Heart right ventricle (tissue), 16 donors: ENCODE data around the gene ATP10A. TPM values are rescaled to one million over a fixed set of nuclear protein-coding genes. Genes with fewer than 3 reads are reported as not detected.

Experiments
- ATAC-seq, 8 donors: fragments of 200-7000 bp; cut with Tn5 transposase; one replicate each; pipeline ENCODE4 v1.9.1; 2020; ENCODE audit warnings: mild to moderate bottlenecking in 8 of 8, moderate library complexity in 8 of 8, moderate number of reproducible peaks in 1 of 8
- DNase-seq, 2 donors: peaks; one replicate each; pipeline ENCODE4 v3.0.0-alpha.2; 2020
- H3K27ac ChIP-seq, 10 donors: fragments of 200-600 bp; sonication (generic) in 2 of 10; one replicate each; pipeline versions ENCODE4 v1.5.0 to v1.8.0; 2020 to 2022; ENCODE audit warnings: mild to moderate bottlenecking in 3 of 10
- H3K27me3 ChIP-seq, 7 donors: fragments of 200-600 bp; one replicate each; pipeline ENCODE4 v1.8.0; 2021 to 2022; ENCODE audit warnings: mild to moderate bottlenecking in 2 of 7
- H3K36me3 ChIP-seq, 9 donors: fragments of 200-600 bp; sonication (generic) in 1 of 9; one replicate each; pipeline versions ENCODE4 v1.5.0 to v1.8.0; 2020 to 2022; ENCODE audit warnings: mild to moderate bottlenecking in 2 of 9
- H3K4me1 ChIP-seq, 9 donors: fragments of 200-600 bp; sonication (generic) in 1 of 9; one replicate each; pipeline versions ENCODE4 v1.5.0 to v1.8.0; 2020 to 2022; ENCODE audit warnings: mild to moderate bottlenecking in 4 of 9
- H3K4me3 ChIP-seq, 10 donors: fragments of 200-600 bp; sonication (generic) in 2 of 10; one replicate each; pipeline versions ENCODE4 v1.5.0 to v1.8.0; 2020 to 2022; ENCODE audit warnings: mild to moderate bottlenecking in 7 of 10, moderate library complexity in 2 of 10
- H3K9me3 ChIP-seq, 11 donors: fragments of 200-600 bp in 10 of 11; sonication (generic) in 2 of 11; one replicate each; pipeline versions ENCODE4 v1.5.0 to v1.8.0; 2013 to 2022; ENCODE audit warnings: mild to moderate bottlenecking in 2 of 11, control low read depth in 1 of 11, moderate library complexity in 1 of 11
- WGBS, 2 donors: extraction: QIAGEN DNeasy Blood & Tissue Kit; methylation state at CpG; one replicate each; pipeline ENCODE4 v1.1.7; 2013; ENCODE audit warnings: inconsistent platforms in 1 of 2; 5-methylcytosine and 5-hydroxymethylcytosine counted together
- intact Hi-C, 10 donors: fragments of 100-400 bp; cut with DNase I; formaldehyde crosslinking; loops; one replicate each; pipeline versions ENCODE4 v1.11.1 to v1.14.2; 2022
- polyA plus RNA-seq, 2 donors: library from polyadenylated mRNA; stranded (reverse); fragments of 200-250 nt; gene quantifications; one replicate each; pipeline ENCODE4 v1.2.3, GENCODE V29; 2013
- total RNA-seq, 10 donors: library from RNA; stranded (reverse); fragmentation: NEBNext Ultra II Directional in 3 of 10; extraction: Animal tissue kit (Norgen Biotek cat#: 25700) in 3 of 10; gene quantifications; one replicate each; pipeline versions ENCODE4 v1.2.1 to v1.2.4, GENCODE V29; 2021 to 2023
- TF ChIP-seq, protein P1 (sequence below), 9 donors: fragments of 200-600 bp; sonication (generic) in 2 of 9; IDR thresholded peaks; one replicate each; pipeline versions ENCODE4 v1.5.0 to v1.8.0; 2021 to 2022; ENCODE audit warnings: antibody characterized with exemption in 9 of 9, mild to moderate bottlenecking in 5 of 9, moderate library complexity in 1 of 9
- donor health status: Arrhythmogenic right ventricular cardiomyopathy.
- donor health status: ischemic (EF 13 %, LVEDD 7.1; RV severe dilation, severe dysfunction).
- donor health status: healthy with polysubstance abuse.
- donor health status: DM: no; HTN: yes; CAD: no.
- donor health status: DM: no; HTN: no; CAD: no.
- donor health status: ischemic (EF 25% LVEDD 6.9; RV normal size, moderate dysfunction).
- donor health status: ischemic (EF 25% LVEDD 5.7; RV mildly dilated, moderate dysfunction).
- donor health status: healthy.
- donor health status: DM: yes; HTN: yes; CAD: no.
- donor health status: Ischemic cardiomyopathy.
- donor health status: ischemic (EF 35%, LVEDD 5.7; RV mildly dilated, moderate dysfunction).
- donor health status: nonischemic (EF 11% LVEDD 7.7; RV severe dilation, severe dysfunction).
- donor health status: DM: yes; HTN: yes; CAD: no.
- donor health status: PGD.
- donor health status: ischemic (EF 29% LVEDD 5.4; RV normal size, mild dysfunction).
- donor health status: nonischemic (EF 23%, LVEDD 6.1; RV moderate dilation, normal function).

The ATP10A gene
- total and polyA plus RNA-seq, 12 donors = 0.45 to 2.2 (median 0.89) TPM

DNA sequence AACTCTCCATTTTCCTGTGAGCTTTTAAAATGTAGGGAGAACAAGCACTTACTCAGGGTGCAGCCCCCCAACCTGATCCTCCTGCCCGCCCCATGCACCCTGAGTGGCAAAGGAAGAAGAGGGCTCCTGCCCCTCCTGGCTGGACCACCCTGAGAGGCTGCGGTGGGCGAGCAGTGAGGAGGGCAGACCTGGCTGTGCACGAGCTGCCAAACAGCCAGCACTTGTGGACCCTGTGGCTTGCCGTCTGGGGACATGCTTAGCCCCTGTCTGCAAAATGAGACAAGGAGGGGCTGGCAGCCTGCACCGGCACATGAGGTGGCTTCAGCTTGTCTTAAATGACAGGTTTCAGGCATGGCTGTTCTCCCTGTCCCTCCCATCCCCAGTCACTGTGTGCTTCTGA is 18.6 kb downstream of the ATP10A start:
- peaks cover 0 to 19% (median 7%) of the 10 kb centered on the region in 9 donors for H3K4me1 ChIP-seq
- H3K27ac ChIP-seq = no peak overlapping the region
- no peak overlapping the region for H3K4me3 ChIP-seq
- no peaks in the 10 kb centered on the region for H3K36me3 ChIP-seq
- H3K9me3 ChIP-seq = no peaks in the 10 kb centered on the region
- DNase-seq (no peak), ATAC-seq (no peak)
- intact Hi-C loops = no loop called here
- WGBS, 2 donors = 75 to 87% methylated on average over 6 of the region's 6 CpGs
- TF ChIP-seq, protein P1, sequence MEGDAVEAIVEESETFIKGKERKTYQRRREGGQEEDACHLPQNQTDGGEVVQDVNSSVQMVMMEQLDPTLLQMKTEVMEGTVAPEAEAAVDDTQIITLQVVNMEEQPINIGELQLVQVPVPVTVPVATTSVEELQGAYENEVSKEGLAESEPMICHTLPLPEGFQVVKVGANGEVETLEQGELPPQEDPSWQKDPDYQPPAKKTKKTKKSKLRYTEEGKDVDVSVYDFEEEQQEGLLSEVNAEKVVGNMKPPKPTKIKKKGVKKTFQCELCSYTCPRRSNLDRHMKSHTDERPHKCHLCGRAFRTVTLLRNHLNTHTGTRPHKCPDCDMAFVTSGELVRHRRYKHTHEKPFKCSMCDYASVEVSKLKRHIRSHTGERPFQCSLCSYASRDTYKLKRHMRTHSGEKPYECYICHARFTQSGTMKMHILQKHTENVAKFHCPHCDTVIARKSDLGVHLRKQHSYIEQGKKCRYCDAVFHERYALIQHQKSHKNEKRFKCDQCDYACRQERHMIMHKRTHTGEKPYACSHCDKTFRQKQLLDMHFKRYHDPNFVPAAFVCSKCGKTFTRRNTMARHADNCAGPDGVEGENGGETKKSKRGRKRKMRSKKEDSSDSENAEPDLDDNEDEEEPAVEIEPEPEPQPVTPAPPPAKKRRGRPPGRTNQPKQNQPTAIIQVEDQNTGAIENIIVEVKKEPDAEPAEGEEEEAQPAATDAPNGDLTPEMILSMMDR (IDR thresholded peaks at IDR 0.05) = no peak
- peaks cover 0 to 10% (median 0%) of the 10 kb centered on the region in 7 donors for H3K27me3 ChIP-seq

DNA sequence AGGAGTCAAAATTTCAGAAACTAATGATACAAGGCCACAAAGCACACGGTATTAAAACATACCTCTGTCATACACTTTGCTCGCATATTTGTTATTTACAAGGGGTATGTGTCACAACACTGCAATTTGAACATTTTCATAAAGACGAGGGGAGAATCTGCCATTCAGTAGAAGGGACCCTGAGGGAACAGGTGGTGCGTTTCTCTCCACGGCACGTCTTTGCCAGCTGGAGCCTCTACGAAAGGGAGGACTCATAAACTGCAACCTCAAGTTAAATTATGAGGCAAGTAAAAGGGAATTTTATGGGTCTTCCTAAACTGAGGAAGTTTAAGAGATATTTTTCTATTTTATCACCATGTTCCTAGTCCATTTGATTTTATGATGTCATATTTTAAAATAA is 19.1 kb downstream of the ATP10A start:
- Histone ChIP-seq H3K9me3 (no peaks in the 10 kb centered on the region), H3K27me3 (peaks cover 0 to 12% (median 0%) of the 10 kb centered on the region in 7 donors), H3K4me1 (peaks cover 0 to 16% (median 5%) of the 10 kb centered on the region in 9 donors), H3K4me3 (no peak overlapping the region), H3K27ac (no peak overlapping the region), H3K36me3 (no peaks in the 10 kb centered on the region)
- intact Hi-C loops = no loop called here
- TF ChIP-seq, protein P1 (IDR thresholded peaks at IDR 0.05) = no peak
- ATAC-seq (no peak), DNase-seq (no peak)
- WGBS, 2 donors = 84 to 90% methylated on average over 7 of the region's 7 CpGs

DNA sequence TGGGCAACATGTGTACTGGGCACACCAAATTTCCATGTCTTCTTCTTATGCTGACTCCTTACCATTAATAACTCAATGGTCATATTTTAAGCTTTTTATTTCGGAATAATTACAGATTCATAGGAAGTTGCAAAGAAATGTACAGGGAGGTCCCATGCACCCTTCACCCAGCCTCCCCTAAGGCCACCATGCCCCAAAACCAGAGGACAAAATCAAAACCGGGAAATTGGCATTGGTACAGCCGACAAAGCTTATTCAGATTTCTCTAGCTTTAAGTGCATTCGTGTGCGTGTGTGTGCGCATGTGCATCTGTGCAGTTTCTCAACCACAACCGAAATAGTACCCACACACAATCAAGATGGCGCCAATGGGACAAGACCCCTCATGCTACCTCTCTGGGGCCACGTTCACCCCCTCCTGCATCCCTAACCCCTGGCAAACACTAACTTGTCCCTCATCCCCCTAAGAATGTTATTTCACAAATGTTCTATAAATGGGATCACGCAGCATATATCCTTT is 23.4 kb downstream of the ATP10A start:
- no peak for DNase-seq
- WGBS, 2 donors = 81 to 85% methylated on average over 10 of the region's 10 CpGs
- intact Hi-C loops = no loop called here
- no peak overlapping the region for H3K27ac ChIP-seq
- H3K36me3 ChIP-seq = no peaks in the 10 kb centered on the region
- no peak overlapping the region for H3K4me3 ChIP-seq
- peaks cover 0 to 14% (median 0%) of the 10 kb centered on the region in 7 donors for H3K27me3 ChIP-seq
- no peak for ATAC-seq
- H3K4me1 ChIP-seq = peaks cover 0 to 8% (median 0%) of the 10 kb centered on the region in 9 donors
- TF ChIP-seq, protein P1 (IDR thresholded peaks at IDR 0.05) = no peak
- no peaks in the 10 kb centered on the region for H3K9me3 ChIP-seq

DNA sequence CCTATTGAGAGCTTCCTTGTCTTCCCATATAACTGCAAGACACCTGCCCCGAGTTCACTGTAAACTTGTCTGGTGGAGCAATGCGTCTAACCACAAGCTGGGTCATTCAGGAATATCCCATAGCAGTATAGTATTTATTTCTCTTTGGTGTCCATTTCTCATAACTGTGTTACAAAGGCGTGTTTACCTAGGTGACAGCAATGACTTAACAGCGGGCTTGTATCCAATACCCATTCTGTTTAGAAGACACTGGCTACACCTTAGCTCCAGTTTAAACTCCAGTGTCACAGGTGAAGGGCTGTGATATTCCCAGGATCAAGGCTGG is 24.3 kb downstream of the ATP10A start:
- H3K36me3 ChIP-seq = no peaks in the 10 kb centered on the region
- H3K4me3 ChIP-seq = no peak overlapping the region
- TF ChIP-seq, protein P1 (IDR thresholded peaks at IDR 0.05) = no peak
- peaks cover 0 to 8% (median 0%) of the 10 kb centered on the region in 9 donors for H3K4me1 ChIP-seq
- 64 to 76% methylated on average over 4 of the region's 4 CpGs for WGBS, 2 donors
- intact Hi-C loops = no loop called here
- DNase-seq = no peak
- no peak overlapping the region for H3K27ac ChIP-seq
- H3K27me3 ChIP-seq = peaks cover 0 to 14% (median 0%) of the 10 kb centered on the region in 7 donors
- H3K9me3 ChIP-seq = no peaks in the 10 kb centered on the region
- no peak for ATAC-seq
